SK-N-SH (cell line): ENCODE data around the gene ETS2. TPM values are rescaled to one million over a fixed set of nuclear protein-coding genes. Genes with fewer than 3 reads are reported as not detected.
A peak's percentile ranks its signal among the peaks of the same experiment; 100 is the strongest.

Experiments used
- CTCF ChIA-PET: fragments of 300-600, 350-600 bp; formaldehyde crosslinking; extraction: SDS; loops from one replicate; lab custom pipeline; 2021; lab: Yijun Ruan, JAX
- POLR2A ChIA-PET: fragments of 350-600 bp; sonication (Branson Sonifier 250); formaldehyde crosslinking; extraction: SDS; loops from one replicate; lab custom pipeline; 2020; ENCODE audit warnings: antibody characterized with exemption, inconsistent platforms; lab: Yijun Ruan, JAX
- DNase-seq: peaks from one replicate; pipeline ENCODE4 v3.0.0; 2012
- H2AFZ ChIP-seq: fragments of 200-600 bp; sonication (generic); 2 replicates; pipeline ENCODE4 v1.8.1; 2016; ENCODE audit warnings: antibody characterized with exemption, mild to moderate bottlenecking, low read depth
- H3F3A ChIP-seq: fragments of 200-600 bp; sonication (generic); replicated peaks from 2 replicates; pipeline ENCODE3; 2016; ENCODE audit warnings: antibody characterized with exemption, mild to moderate bottlenecking; ENCODE audit not compliant: insufficient read depth
- H3K27ac ChIP-seq, 2 experiments: fragments of 200-500 bp in 1 of 2; fragments of 200-600 bp in 1 of 2; sonication (Bioruptor generic) in 1 of 2; sonication (generic), shearing (Covaris generic) in 1 of 2; 2 replicates each; pipeline versions ENCODE4 v1.5.1 to v1.6.1; 2014 to 2016; ENCODE audit warnings: low read depth in 2 of 2, inconsistent platforms in 1 of 2, low read length in 1 of 2, mild to moderate bottlenecking in 1 of 2, mixed read lengths in 1 of 2
- H3K27me3 ChIP-seq: fragments of 200-600 bp; sonication (generic), shearing (Covaris generic); 2 replicates; pipeline ENCODE4 v1.6.1; 2016; ENCODE audit warnings: mixed run types; ENCODE audit not compliant: insufficient read depth
- H3K36me3 ChIP-seq, 2 experiments: fragments of 200-500 bp in 1 of 2; fragments of 200-600 bp in 1 of 2; sonication (Bioruptor generic) in 1 of 2; sonication (generic) in 1 of 2; replicated peaks in 1 of 2; 2 replicates each; pipeline versions ENCODE3 to v1.5.1; 2014 to 2016; ENCODE audit warnings: low read length in 1 of 2, mild to moderate bottlenecking in 1 of 2; ENCODE audit not compliant: insufficient read depth in 2 of 2, control insufficient read depth in 1 of 2
- H3K4me1 ChIP-seq, 2 experiments: fragments of 200-500 bp in 1 of 2; fragments of 200-600 bp in 1 of 2; sonication (Bioruptor generic) in 1 of 2; sonication (generic), shearing (Covaris generic) in 1 of 2; 2 replicates each; pipeline versions ENCODE4 v1.5.1 to v1.6.1; 2014 to 2016; ENCODE audit warnings: low read depth in 1 of 2, low read length in 1 of 2, mixed run types in 1 of 2; ENCODE audit not compliant: insufficient read depth in 2 of 2, control insufficient read depth in 1 of 2
- H3K4me2 ChIP-seq: fragments of 200-600 bp; sonication (generic), shearing (Covaris generic); 2 replicates; pipeline ENCODE4 v1.6.1; 2017; ENCODE audit warnings: mixed run types
- H3K4me3 ChIP-seq, 2 experiments: fragments of 200-500 bp in 1 of 2; fragments of 200-600 bp in 1 of 2; sonication (Bioruptor generic) in 1 of 2; sonication (generic), shearing (Covaris generic) in 1 of 2; 2 replicates each; pipeline versions ENCODE4 v1.5.1 to v1.8.1; 2014 to 2016; ENCODE audit warnings: low read depth in 2 of 2, inconsistent platforms in 1 of 2, low read length in 1 of 2, mild to moderate bottlenecking in 1 of 2, mixed read lengths in 1 of 2, moderate library complexity in 1 of 2
- H3K79me2 ChIP-seq: fragments of 200-600 bp; sonication (generic); 2 replicates; pipeline ENCODE4 v1.8.1; 2017; ENCODE audit warnings: mild to moderate bottlenecking; ENCODE audit not compliant: insufficient read depth
- H3K9ac ChIP-seq: fragments of 200-600 bp; sonication (generic); 2 replicates; pipeline ENCODE4 v1.6.1; 2017; ENCODE audit warnings: mixed run types
- H3K9me2 ChIP-seq: fragments of 200-600 bp; sonication (generic); 2 replicates; pipeline ENCODE4 v1.6.1; 2017; ENCODE audit warnings: mixed run types
- H3K9me3 ChIP-seq: fragments of 200-600 bp; sonication (generic); 2 replicates; pipeline ENCODE4 v1.6.1; 2017; ENCODE audit warnings: mixed run types, mild to moderate bottlenecking, moderate library complexity
- H4K20me1 ChIP-seq: fragments of 200-600 bp; sonication (generic); 2 replicates; pipeline ENCODE4 v1.6.1; 2017; ENCODE audit warnings: mild to moderate bottlenecking, mixed run types; ENCODE audit not compliant: insufficient read depth
- CHD2 ChIP-seq: fragments of 150-350 bp; IDR thresholded peaks from 2 replicates; pipeline ENCODE4 v1.6.1; 2018; ENCODE audit warnings: low read length; ENCODE audit not compliant: partially characterized antibody
- CTCF ChIP-seq: fragments of 200-600 bp; sonication (generic); IDR thresholded peaks from 2 replicates; pipeline ENCODE4 v1.6.1; 2017; ENCODE audit warnings: antibody characterized with exemption, mild to moderate bottlenecking, moderate library complexity
- ELF1 ChIP-seq: IDR thresholded peaks from 2 replicates; pipeline ENCODE4 v1.4.0; 2012
- FOSL2 ChIP-seq: IDR thresholded peaks from 2 replicates; pipeline ENCODE4 v1.4.0; 2012; ENCODE audit warnings: low read depth, mild to moderate bottlenecking, moderate library complexity, borderline replicate concordance
- MEF2A ChIP-seq: IDR thresholded peaks from 2 replicates; pipeline ENCODE4 v1.4.0; 2012; ENCODE audit warnings: low read depth, borderline replicate concordance
- MXI1 ChIP-seq: IDR thresholded peaks from 2 replicates; pipeline ENCODE4 v1.6.1; 2012; ENCODE audit warnings: mild to moderate bottlenecking, low read depth, low read length, improper control_type of control experiment
- POLR2AphosphoS5 ChIP-seq: IDR thresholded peaks from 2 replicates; pipeline ENCODE4 v1.6.1; 2012; ENCODE audit warnings: low read depth, low read length
- RAD21 ChIP-seq: IDR thresholded peaks from 2 replicates; pipeline ENCODE4 v1.6.1; 2012; ENCODE audit warnings: mild to moderate bottlenecking, low read length
- RXRA ChIP-seq: IDR thresholded peaks from 2 replicates; pipeline ENCODE4 v1.4.0; 2012; ENCODE audit warnings: low read depth, mild to moderate bottlenecking, borderline replicate concordance
- SIN3A ChIP-seq: IDR thresholded peaks from 2 replicates; pipeline ENCODE4 v1.6.1; 2012; ENCODE audit warnings: low read depth, mild to moderate bottlenecking, low read length, moderate library complexity, borderline replicate concordance
- TCF12 ChIP-seq: IDR thresholded peaks from 2 replicates; pipeline ENCODE4 v1.4.0; 2012
- TEAD4 ChIP-seq: IDR thresholded peaks from 2 replicates; pipeline ENCODE4 v1.4.0; 2012; ENCODE audit warnings: mild to moderate bottlenecking, borderline replicate concordance; ENCODE audit not compliant: insufficient read depth
- USF1 ChIP-seq: IDR thresholded peaks from 2 replicates; pipeline ENCODE4 v1.4.0; 2012; ENCODE audit warnings: low read depth, borderline replicate concordance
- WGBS: methylation state at CpG from one replicate; pipeline ENCODE4 v1.1.6; 2017; ENCODE audit warnings: low lambda C conversion rate; 5-methylcytosine and 5-hydroxymethylcytosine counted together
- polyA plus RNA-seq, 3 experiments: library from polyadenylated mRNA; depleted of rRNA; stranded (reverse); fragments of >200 nt; gene quantifications; 2 replicates each; pipeline ENCODE4 v1.2.3, GENCODE V29; 2012
- TF ChIP-seq, protein P1 (sequence below): fragments of 150-350 bp; IDR thresholded peaks from 2 replicates; pipeline ENCODE4 v1.6.1; 2016; ENCODE audit warnings: mild to moderate bottlenecking, low read depth, low read length

The ETS2 gene
- polyA plus RNA-seq, 1 of the 3 experiments (the other 2 are of a cell fraction), result 16.3 TPM

- TF ChIP-seq TEAD4 (no peak), MXI1 (no peak), TCF12 (no peak), POLR2AphosphoS5 (no peak), MEF2A (no peak), USF1 (no peak), CTCF (no peak), FOSL2 (no peak), RXRA (no peak), SIN3A (no peak), RAD21 (no peak)
- TF ChIP-seq, protein P1, sequence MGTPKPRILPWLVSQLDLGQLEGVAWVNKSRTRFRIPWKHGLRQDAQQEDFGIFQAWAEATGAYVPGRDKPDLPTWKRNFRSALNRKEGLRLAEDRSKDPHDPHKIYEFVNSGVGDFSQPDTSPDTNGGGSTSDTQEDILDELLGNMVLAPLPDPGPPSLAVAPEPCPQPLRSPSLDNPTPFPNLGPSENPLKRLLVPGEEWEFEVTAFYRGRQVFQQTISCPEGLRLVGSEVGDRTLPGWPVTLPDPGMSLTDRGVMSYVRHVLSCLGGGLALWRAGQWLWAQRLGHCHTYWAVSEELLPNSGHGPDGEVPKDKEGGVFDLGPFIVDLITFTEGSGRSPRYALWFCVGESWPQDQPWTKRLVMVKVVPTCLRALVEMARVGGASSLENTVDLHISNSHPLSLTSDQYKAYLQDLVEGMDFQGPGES, result no peak
- no peaks in the 10 kb centered on the region for H3K27me3 ChIP-seq
- H3K27ac ChIP-seq, result peak overlapping the region in 1 of 2 experiments; percentile 64; a peak in 1 of 4 replicates
- ChIA-PET CTCF (interaction anchor here (1.1 to 1.4 kb wide), 2 partner anchors 9 to 43 kb away, joined by 3 to 5 read pairs; no protein-coding TSS in a partner anchor), POLR2A (interaction anchor here (0.6 kb wide), 1 partner anchor 229 kb away, joined by 4 read pairs; no protein-coding TSS in a partner anchor)
- DNase-seq, result no peak
- H3K4me2 ChIP-seq, result no peak overlapping the region
- peaks cover 41% of the 10 kb centered on the region for H3F3A ChIP-seq
- WGBS, result 70% methylated on average over 4 of the region's 4 CpGs
- H3K9me3 ChIP-seq, result no peaks in the 10 kb centered on the region
- H3K4me1 ChIP-seq, result peaks cover 30 to 33% of the 10 kb centered on the region in 2 experiments
- H3K9me2 ChIP-seq, result no peaks in the 10 kb centered on the region
- no peaks in the 10 kb centered on the region for H3K36me3 ChIP-seq
- H3K9ac ChIP-seq, result no peak overlapping the region
- no peak overlapping the region for H3K4me3 ChIP-seq
- no peaks in the 10 kb centered on the region for H4K20me1 ChIP-seq
- H3K79me2 ChIP-seq, result no peaks in the 10 kb centered on the region
- H2AFZ ChIP-seq, result peak overlapping the region; percentile 63; the same call in 1 of the 2 replicates
Measured at GRCh38 chr21:38761531-38761930, 44.2 kb upstream of the ETS2 start.

DNA sequence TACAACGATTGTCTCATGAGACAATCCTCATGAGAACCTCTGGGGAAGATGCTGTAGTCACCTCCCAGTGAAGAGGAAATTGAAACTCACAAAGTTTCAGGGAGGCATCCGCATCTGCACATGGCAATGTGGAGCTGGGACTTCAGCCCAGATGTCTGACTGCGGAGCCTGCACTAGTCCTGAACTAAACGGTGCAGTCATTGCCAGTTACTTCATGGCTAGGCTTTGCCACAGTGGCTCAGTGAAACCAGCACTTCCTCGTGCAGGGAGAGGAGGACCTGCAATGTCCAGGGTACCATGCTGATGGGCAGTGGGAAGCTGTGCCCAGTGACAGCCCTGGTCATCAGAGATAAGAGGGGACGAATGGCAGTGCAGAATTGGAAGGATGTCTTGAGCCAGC lies 40.7 kb upstream of the ETS2 start:
- Histone ChIP-seq H3K4me2 (no peak overlapping the region), H3K9ac (no peak overlapping the region), H3K4me3 (no peak overlapping the region), H3K4me1 (peaks cover 21 to 24% of the 10 kb centered on the region in 2 experiments), H2AFZ (no peak overlapping the region), H3K79me2 (no peaks in the 10 kb centered on the region), H4K20me1 (no peaks in the 10 kb centered on the region), H3K9me2 (no peaks in the 10 kb centered on the region), H3F3A (peaks cover 26% of the 10 kb centered on the region), H3K9me3 (no peaks in the 10 kb centered on the region), H3K27me3 (no peaks in the 10 kb centered on the region)
- 67% methylated on average over 6 of the region's 6 CpGs for WGBS
- ChIA-PET CTCF (interaction anchor here (2.1 kb wide), 1 partner anchor 30 kb away, joined by 5 read pairs; no protein-coding TSS in a partner anchor), POLR2A (no interaction called here)
- no peak for DNase-seq
- TF ChIP-seq TCF12, result no peak
- no peak for TF ChIP-seq RAD21
- no peak for TF ChIP-seq TEAD4
- no peak for TF ChIP-seq CHD2
- no peak for TF ChIP-seq ELF1
- TF ChIP-seq, all 33 proteins: peak for 0
- H3K36me3 ChIP-seq, result no peaks in the 10 kb centered on the region
- H3K27ac ChIP-seq, result no peak overlapping the region
